Fibroblast of skin of left quadriceps (primary cell): ENCODE results near the gene ADGRV1.
"Not testable (repeated sequence)": the region's sequence is repeated elsewhere in the genome, so short reads cannot be mapped to it uniquely, and the experiment has no call there.

Source experiments
- DNase-seq, 2 experiments: peaks; one replicate each; pipeline ENCODE4 v3.0.0-alpha.2; 2013; ENCODE audit warnings: low read depth in 2 of 2

ADGRV1 gene

DNA sequence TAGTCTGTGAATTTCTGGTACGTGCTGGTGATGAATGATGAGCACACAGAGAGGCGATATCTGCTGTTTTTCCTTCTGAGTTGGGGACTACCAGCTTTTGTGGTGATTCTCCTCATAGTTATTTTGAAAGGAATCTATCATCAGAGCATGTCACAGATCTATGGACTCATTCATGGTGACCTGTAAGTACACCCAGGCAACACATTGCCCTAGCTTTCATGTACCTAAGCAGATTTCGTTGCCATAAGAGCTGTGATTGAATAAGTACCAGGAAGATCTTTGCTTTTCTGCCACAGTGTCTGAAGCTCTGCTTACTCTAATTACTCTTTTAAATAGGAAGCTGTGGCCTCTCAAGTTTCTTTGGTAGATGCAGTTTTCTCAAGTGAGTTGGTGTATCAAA lies 426.7 kb downstream of the ADGRV1 start:
- DNase-seq: no peak

DNA sequence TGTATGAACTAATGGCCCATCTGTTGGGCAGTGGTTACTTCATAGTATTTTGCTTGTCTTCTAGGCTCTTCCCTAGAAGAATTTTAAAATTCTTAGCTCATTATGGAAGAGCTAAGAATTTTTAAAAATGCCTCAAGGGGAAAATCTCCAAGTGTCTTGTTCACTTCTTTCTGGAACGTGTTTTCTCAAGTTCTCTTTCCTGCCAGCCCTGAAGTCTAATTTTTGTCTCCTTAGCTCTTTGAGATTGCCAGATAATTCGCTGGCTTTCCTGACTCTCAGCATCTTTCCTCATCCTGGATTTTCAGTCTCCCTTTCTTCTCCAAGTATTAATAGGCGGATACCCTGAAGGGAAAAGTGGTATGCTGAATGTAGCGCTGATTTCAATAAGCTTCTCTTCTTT lies 429.1 kb downstream of the ADGRV1 start:
- no peak for DNase-seq

DNA sequence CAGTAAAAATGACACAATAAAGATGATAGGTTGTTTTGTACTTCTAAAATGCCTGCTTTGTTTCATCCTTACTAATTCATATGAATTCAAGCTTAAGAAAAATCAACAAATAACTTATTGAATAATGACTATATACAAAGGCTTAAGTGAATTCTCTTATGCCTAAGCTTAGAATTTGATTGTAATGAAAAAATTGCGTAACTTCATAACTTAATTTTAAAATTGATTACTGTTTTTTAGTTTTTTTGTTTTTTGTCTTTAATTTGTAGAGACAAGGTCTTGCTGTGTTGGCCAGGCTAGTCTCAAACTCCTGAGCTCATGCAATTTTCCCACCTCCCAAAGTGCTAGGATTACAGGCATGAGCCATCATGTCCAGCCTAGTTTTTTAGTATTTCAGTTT lies 432.6 kb downstream of the ADGRV1 start:
- no peak for DNase-seq

DNA sequence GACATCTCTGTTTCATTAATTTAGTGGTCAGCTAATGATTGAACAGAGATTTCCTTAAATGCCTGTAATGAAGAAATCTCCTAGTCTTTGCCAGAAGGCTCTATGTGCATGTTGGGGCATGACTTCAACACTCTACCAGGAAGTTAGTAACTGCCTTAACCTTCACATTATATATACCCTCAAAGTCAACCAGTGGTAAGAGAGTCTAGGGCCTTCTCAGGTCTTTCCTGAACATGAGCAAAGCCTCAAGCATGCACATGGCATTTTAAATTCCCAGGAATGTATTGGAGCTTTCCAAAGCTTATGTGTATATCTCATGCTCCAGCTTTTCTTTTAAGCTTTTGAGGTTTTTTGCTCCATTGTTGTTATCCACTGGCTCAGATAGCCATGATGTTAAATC lies 436.2 kb downstream of the ADGRV1 start:
- DNase-seq: no peak

DNA sequence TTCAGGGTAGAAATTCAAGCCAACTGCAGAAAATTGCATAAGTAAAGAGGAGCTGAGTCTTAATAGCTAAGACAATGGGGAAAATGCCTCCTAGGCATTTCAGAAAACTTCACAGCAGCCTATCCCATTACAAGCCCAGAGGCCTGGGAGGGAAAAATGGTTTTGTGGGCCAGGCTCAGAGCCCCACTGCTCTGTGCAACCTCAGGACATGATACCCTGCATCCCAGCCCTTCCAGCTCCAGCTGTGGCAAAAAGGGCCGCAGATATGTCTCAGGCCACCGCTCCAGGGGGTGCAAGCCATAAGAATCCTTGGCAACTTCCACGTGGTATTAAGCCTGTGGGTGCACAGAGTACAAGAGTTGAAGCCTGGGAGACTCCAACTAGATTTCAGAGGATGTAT lies 437.5 kb downstream of the ADGRV1 start:
- DNase-seq: no peak

DNA sequence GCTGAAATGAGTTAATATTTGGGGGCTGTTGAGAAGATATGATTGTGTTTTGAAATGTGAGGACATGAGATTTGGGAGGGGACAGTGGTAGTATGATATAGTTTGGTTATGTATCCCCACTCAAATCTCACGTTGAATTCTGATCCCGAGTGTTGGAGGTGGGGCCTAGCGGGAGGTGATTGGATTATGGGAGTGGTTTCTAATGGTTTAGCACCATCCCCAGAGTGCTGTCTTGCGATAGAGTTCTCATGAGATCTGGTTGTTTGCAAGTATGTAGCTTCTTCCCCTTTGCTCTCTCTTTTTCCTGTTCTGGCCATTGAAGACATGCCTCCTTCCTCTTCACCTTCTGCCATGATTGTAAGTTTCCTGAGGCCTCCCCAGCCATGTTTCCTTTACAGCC lies 438.5 kb downstream of the ADGRV1 start:
- DNase-seq: no peak

DNA sequence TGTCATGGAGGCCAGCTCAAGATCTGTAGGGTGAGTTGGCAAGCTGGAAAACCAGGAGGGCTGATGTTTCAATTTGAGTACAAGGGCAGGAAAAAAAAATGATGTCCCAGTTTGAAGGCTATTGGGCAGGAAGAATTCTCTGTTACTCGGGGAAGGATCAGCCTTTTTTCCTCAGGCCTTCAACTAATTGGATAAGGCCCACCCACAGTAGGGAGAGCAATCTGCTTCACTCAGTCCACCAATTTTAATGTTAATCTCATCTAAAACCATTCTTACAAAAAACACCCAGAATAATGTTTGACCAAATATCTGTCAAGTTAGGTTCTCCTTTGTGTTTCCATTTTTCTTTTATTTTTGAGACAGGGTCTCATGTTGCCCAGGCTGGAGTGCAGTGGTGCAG lies 442.1 kb downstream of the ADGRV1 start:
- DNase-seq: no peak

DNA sequence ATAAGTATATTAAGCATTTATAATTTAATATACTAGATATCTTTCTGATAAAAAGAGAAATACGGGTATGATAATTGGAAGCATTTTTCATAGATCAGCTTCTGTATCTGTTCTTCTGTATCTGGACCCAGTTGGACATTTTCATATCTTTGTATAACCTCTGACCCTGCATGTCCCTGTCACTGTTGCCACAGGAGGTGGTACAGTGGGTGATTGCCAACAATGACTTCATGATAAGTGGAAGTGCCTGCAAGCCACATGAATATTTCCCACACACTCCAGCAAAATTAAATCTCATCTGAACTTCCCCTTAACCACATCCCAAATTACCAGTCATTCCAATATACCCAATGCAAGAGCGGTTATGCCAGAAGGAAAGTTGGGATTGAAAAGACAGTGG lies 448.1 kb downstream of the ADGRV1 start:
- DNase-seq: no peak

DNA sequence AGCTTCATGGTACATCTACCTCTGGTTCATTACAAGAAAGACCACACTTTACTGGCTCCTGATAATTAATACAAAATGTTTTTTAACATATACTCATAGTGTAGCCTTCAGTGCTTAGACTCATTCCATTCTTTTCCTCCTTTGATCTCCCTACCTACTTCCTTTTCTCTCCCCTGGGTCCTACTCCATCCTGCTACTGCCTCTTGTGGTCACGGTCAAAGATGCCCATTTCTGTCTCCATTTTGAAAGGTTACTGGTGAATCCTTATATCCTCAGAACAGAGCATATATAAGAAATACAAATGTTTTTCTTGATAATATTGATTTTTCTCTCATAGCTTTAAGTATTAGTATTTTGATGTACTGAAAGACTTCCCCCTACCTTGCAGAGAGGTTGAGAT lies 448.7 kb downstream of the ADGRV1 start:
- DNase-seq: no peak

DNA sequence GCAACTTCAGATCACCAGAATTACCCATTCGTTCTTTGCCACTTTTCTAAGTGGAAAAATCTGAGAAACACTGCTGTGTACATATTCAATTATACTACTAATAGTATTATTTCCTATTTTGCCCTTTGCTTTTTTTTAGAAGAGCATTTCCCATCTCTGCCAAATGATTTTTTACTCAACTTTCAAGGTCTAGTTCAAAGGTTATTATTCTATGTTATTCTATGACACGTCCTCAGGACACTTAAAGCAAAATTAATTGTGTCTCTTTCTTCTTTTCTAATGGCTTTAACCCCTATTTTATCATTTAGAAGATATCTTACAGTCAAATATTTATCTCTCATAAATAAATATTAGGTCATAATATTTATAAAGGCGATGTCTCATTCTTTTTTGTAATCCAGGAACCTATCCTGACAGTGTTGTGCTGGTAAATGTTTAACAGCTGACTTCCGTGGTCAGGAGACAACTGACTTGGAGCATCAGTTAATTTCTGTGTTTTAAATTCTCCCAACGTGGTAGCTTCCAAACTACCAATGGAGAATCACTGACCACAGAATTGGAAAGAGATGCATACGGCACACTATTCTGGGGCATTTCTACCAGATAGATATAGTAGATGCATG lies 449.3 kb downstream of the ADGRV1 start:
- no peak for DNase-seq

DNA sequence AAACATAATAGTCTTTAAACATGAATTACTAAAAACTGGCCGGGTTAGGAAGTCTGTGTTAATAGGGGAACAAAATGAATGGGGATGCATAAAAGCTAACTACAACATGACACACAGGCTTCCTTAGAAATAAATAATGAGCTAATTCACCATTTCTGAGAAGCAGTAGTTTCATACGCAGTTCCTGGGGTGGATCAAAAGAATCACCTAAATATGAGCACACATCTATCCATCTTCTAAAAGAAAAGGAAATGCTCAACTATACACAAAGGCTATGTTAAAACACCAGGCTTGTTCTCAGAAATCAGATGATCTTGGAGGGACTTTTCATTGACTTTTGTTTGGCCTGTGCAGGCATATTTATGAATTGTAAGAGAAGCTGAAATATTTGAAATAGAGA lies 451.5 kb downstream of the ADGRV1 start:
- no peak for DNase-seq

DNA sequence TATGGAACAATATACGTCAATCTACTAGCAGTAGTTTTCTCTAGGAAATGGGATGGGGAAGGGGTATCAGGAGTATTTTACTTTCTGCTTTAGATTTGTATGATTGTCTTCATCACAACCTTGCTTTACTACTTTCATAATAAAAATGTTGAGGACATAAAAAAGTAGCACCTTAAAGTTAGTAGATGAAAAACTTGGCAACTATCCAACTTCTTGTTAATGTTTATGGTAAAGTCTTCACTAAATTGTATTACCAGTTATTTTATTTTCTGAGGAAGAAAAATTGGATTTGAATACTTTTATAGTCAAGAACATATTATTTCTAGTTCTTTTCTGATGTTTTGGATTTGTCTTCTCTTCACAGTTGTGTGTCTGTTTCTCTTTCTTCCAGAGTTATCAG lies 452.4 kb downstream of the ADGRV1 start:
- no peak for DNase-seq

DNA sequence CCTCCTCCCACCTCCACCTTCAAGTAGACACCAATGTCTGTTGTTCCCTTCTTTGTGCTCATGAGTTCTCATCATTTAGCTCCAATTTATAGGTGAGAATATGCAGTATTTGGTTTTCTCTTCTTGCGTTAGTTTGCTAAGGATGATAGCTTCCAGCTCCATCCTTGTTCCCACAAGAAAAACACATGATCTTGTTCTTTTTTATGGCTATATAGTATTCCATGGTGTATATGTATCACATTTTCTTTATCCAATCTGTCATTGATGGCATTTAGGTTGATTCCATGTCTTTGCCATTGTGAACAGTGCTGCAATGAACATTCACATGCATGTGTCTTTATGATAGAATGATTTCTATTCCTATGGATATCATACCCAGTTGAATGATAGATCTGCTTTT lies 454.3 kb downstream of the ADGRV1 start:
- not testable (repeated sequence) for DNase-seq

DNA sequence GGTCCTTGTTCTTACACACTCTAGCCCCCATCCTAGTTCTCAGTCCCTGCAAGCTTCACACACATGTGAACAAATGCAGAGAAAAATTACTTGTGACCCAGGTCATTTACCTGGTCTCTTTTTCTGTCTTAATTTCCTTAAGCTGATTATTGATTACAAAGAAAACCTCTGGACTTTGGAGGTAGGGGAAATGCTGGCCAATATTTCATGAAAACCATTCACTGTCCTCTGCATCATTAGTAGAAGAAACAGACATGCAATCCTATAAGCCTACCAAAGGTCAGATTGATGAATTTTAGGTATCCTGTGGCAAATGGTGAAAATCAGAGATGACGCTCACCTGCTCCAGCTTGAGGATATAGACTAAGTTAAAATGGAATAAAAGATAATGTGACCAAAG lies 457.7 kb downstream of the ADGRV1 start:
- no peak for DNase-seq

DNA sequence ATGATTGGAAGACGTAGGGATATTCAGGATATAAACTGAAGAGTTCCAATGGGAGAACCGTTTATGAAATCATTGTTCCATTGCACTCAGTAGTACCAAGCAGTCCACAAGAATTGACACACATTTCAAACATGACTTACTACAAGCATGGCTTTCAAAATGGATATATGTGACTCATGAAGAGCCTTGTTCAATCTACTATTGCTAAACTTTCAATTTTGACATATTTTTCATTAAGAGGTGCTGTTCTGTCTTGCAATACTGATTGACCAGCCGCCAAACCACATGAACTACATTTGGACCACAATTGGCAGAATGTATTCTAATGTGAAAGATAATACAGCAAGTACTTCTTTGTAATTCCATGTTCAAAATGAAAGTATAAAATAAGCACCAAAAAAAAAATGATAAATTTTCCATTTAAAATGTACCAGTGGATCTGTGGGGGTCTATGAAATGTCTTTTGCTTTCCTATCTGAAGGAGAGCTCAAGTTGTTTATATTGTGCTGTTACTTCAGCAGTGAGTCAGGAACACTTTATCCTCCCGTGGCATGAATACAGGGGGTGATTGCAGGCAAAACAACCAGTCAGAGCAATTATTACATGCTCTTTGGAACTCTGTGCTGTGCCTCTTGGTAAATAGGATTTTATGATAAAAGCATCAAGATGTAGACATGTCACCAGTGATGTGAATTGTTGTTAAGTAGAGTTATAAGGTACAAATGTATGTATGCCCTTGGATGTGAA lies 458.5 kb downstream of the ADGRV1 start:
- no peak for DNase-seq

DNA sequence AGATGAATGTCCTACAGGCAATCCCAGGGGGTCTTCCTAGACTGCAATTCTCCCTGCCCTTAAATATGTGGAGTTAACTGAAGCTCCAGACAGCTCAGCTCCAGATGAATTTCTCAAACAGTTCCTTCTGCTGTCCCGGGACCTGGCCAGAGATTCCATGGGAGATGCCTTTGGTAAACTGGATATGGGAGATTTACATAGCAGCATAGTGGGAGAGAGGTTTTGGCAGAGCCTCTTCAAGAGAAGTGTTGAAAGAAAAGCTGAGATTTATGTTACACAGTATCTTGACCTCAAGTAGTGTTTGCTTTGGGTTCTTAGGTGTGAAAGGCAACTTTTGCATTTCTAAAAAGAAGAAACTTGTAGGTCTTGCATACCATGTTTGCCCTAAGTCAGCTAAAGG lies 459.6 kb downstream of the ADGRV1 start:
- DNase-seq: no peak

DNA sequence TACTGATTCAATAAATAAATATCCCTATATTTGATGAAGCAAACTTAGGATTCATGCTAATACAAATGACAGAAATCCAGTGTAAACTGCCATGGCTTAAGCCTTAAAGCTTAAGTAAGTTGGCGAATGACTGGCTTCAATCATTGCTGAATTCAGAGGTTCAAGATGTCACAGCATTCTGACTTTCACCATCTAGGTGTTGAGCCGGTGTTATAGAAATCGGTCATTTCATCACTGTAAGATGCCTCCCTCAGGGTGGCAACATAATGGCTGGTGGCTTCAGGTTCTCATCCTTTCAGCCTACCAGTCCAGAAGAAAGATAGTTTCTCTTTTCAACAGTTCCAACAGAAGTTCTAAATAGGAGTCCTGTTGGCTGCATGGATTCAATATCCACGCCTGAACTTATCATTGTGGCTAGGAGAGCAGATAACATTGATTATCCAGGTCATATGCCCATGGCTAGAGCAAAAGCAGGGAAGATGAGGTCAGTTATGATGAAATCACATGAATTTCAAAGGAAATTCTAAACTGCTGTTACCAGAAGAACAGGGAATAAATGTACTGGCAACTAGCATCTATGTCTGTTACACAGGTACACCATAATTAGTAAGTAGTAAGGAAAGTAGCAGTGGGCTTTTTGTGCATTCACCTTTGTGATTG lies 460.2 kb downstream of the ADGRV1 start:
- DNase-seq: no peak

DNA sequence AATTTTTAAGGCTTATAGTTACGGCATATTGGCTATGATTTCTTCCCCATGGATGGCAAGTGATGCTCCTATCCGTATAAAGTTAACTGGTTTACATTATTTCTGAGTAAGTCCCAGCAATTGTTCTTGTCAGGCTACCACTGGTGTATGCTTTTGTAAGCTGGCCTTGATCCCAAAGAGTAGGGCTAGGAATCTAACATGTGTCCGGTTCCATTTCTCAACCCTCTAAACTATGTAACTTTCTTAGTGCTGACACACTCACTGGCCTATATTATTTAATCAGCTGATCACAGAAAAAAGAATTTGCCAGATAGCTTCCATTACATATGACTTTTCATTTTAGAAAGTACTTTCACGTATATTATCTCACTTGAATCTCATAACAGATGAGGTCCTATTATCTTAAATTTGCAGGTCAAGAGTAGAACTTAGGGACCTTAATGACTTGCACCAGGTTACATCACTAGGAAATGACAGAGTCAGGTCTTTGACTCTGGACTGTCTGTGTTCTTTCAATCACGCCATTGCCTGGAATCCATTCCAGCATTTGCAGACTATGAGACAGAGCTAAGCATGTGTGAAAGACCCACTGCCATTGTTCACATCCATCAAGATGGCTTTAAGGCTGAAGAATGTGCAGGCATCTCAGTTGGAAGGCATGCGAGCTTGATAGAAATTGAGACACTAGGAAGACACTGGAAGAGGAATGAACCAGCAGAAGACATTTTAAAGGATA lies 461.6 kb downstream of the ADGRV1 start:
- DNase-seq: no peak

DNA sequence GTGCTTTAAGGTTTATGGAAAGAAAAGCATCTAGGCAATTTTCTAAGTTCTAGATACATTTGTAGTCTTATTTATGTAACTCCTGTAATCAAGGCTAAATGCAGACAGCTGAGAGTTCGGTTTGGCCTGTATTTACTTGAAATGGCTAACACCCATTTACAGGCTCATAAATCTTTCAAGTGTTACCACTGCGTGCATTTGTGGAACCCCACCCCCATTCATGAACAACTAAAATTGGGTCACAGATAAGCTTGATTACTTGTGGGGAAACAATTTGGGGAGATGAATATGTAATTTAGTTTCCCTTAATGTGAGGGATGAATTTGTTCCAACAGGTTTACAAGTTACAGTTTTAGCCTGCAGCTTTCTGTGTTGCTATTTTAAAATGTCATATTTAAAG lies 463.9 kb downstream of the ADGRV1 start:
- no peak for DNase-seq

DNA sequence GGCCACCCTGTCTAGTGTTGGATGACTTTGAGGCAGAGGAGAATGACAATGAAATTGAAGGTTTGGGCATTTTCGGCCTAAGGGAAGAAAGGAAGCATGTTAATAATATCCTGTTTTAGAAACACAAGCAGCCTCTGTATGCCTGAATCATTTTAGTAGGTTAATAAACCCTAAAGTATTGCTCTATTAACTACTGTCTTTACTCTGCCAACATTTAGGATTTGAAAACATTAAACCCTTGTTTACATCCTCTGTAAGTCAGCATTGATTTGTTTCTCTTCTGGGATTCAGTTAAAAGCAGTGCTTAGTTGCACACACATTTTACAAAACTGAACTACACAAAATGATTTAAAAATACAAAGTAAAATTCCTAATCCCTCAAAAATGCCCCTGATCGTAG lies 465.6 kb downstream of the ADGRV1 start:
- DNase-seq: no peak

DNA sequence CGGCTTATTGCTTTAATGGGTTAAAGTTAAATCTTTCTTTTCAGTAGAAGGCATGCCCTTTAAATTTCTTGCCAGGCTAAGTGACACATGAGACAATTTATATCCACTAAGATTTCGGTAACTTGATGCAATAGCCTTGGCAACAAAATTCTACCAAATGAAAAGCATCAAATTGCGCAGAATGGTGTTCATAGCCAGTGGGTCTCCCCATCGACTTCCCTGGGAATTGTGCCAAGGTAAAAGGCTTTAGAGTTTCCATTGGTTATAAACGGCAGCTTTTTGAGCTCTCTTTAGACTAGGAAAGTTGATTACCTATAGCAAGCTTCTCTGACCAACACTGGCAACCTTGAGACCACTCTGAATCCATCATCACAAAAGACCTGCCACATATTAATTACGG lies 466.1 kb downstream of the ADGRV1 start:
- no peak for DNase-seq

DNA sequence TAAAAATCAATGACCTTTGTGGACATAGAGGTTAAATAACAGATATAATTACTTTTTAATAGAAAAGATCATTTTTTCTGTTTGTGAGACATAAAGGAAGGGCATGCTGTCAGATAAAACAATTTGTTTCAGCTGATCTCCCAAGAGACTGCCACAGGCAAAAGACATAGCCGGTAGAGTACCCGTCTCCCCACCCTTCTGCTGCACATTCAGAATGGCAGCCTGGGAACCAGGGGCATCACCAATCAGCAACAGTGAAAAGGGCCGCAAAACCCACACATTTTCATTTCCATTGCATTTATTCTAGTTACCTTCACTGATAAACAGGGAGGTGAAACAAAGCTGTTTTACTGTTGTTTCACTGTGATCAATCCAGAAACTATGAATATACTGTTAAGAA lies 466.9 kb downstream of the ADGRV1 start:
- DNase-seq: no peak

DNA sequence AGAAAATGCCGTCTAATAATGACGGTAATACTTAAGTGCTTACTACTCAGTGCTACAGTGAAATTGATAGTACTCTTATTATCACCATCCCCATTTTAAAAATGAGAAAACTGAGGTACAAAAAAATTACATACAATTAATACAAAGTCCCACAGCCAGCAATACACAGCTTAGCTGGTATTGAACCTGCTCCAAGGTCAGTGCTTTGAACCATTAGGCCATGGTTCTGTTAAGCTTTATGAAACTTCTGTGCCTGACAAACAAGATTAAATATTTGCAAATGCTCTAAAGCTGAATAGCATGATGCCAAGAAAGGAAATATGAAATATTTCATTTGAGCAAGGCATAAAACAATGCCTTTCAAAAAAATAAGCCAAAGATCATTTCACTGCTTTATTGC lies 467.4 kb downstream of the ADGRV1 start:
- no peak for DNase-seq
